ENCODE measurements around the gene CD300A.

- no peak for TF ChIP-seq POLR2AphosphoS5 (IDR thresholded peaks at IDR 0.05; ENCODE audit: low read depth, low read length)
- no peak for TF ChIP-seq POLR2A (IDR thresholded peaks at IDR 0.05; ENCODE audit: low read depth, low read length)
- TF ChIP-seq TAF1 (IDR thresholded peaks at IDR 0.05; ENCODE audit: low read depth, low read length) = no peak
- TF ChIP-seq PAX5 (IDR thresholded peaks at IDR 0.05; ENCODE audit: insufficient read depth, low read length, severe bottlenecking) = no peak
Observed at GRCh38 chr17:74480290-74480689, 13.9 kb downstream of the CD300A start.
